GM19455 (cell line): Measurements from ENCODE around the gene NOL3.

Experiments used
- ATAC-seq: cut with Tn5 transposase; IDR thresholded peaks from one replicate; pipeline ENCODE4 v1.9.1; 2021; ENCODE audit not compliant: unreplicated experiment

Gene NOL3

GRCh38 chr16:67169642-67170167, 633 bp upstream of the NOL3 start:
- no peak for ATAC-seq

- no peak for ATAC-seq
Observed at GRCh38 chr16:67170949-67171649, 761 bp downstream of the NOL3 start.

GRCh38 chr16:67173323-67173722, 3.0 kb downstream of the NOL3 start:
- no peak for ATAC-seq

- ATAC-seq = no peak
Observed at GRCh38 chr16:67173808-67174705, 3.7 kb downstream of the NOL3 start.

GRCh38 chr16:67174706-67175231, 4.4 kb downstream of the NOL3 start:
- no peak for ATAC-seq

GRCh38 chr16:67176662-67177061, 6.3 kb downstream of the NOL3 start:
- no peak for ATAC-seq

- ATAC-seq = no peak
Observed at GRCh38 chr16:67177743-67178699, 7.7 kb downstream of the NOL3 start.

- no peak for ATAC-seq
Observed at GRCh38 chr16:67179421-67180080, 9.2 kb downstream of the NOL3 start.

- no peak for ATAC-seq
Observed at GRCh38 chr16:67180166-67180565, 9.8 kb downstream of the NOL3 start.

- ATAC-seq = no peak
Observed at GRCh38 chr16:67181346-67181745, 11.0 kb downstream of the NOL3 start.

GRCh38 chr16:67182288-67182687, 11.9 kb downstream of the NOL3 start:
- ATAC-seq = no peak

- no peak for ATAC-seq
Observed at GRCh38 chr16:67183284-67183626, 12.9 kb downstream of the NOL3 start.

GRCh38 chr16:67183627-67184452, 13.5 kb downstream of the NOL3 start, which contains the start of gene MATCAP1:
TSS of gene MATCAP1 (minus strand) at chr16:67183963. CDS start at chr16:67180610, 3,353 bp downstream.
- peak; percentile 88 for ATAC-seq

GRCh38 chr16:67184453-67184994, 14.2 kb downstream of the NOL3 start:
- ATAC-seq = no peak

- no peak for ATAC-seq
Observed at GRCh38 chr16:67184995-67185650, 14.8 kb downstream of the NOL3 start.

GRCh38 chr16:67185651-67186134, 15.4 kb downstream of the NOL3 start:
- ATAC-seq = no peak

GRCh38 chr16:67186550-67186950, 16.2 kb downstream of the NOL3 start:
- ATAC-seq = no peak

- no peak for ATAC-seq
Observed at GRCh38 chr16:67187175-67187890, 17.0 kb downstream of the NOL3 start.
